Liver (tissue), 9 donors: Measurements from ENCODE around the gene TEX19. TPM values are rescaled to one million over a fixed set of nuclear protein-coding genes. Genes with fewer than 3 reads are reported as not detected.

Experiments
- DNase-seq: peaks from one replicate; pipeline ENCODE4 v3.0.0-alpha.2; 2017; ENCODE audit warnings: low spot score
- H3K27ac ChIP-seq, 2 donors: one replicate each; pipeline ENCODE4 v1.7.0; 2013; ENCODE audit warnings: inconsistent platforms in 2 of 2, low read length in 2 of 2, control low read depth in 1 of 2, low read depth in 1 of 2, mild to moderate bottlenecking in 1 of 2
- H3K27me3 ChIP-seq, 4 donors: one replicate each; pipeline versions ENCODE4 v1.6.1 to v1.7.0; 2013; ENCODE audit warnings: low read length in 3 of 4, inconsistent platforms in 1 of 4, mild to moderate bottlenecking in 1 of 4, moderate library complexity in 1 of 4; ENCODE audit not compliant: control insufficient read depth in 4 of 4, insufficient read depth in 4 of 4
- H3K36me3 ChIP-seq, 4 donors: one replicate each; pipeline versions ENCODE4 v1.6.1 to v1.7.0; 2013; ENCODE audit warnings: low read length in 3 of 4, mild to moderate bottlenecking in 3 of 4, low read depth in 1 of 4, moderate library complexity in 1 of 4; ENCODE audit not compliant: control insufficient read depth in 4 of 4, insufficient read depth in 3 of 4
- H3K4me1 ChIP-seq, 4 donors: one replicate each; pipeline versions ENCODE4 v1.6.1 to v1.7.0; 2013; ENCODE audit warnings: low read length in 3 of 4, mild to moderate bottlenecking in 3 of 4, moderate library complexity in 1 of 4; ENCODE audit not compliant: control insufficient read depth in 4 of 4, insufficient read depth in 4 of 4
- H3K4me3 ChIP-seq, 3 donors: one replicate each; pipeline versions ENCODE4 v1.6.1 to v1.7.0; 2013; ENCODE audit warnings: low read length in 3 of 3, control low read depth in 1 of 3, low read depth in 1 of 3, mild to moderate bottlenecking in 1 of 3
- H3K9ac ChIP-seq, 2 donors: one replicate each; pipeline ENCODE4 v1.7.0; 2013; ENCODE audit warnings: low read length in 2 of 2, mild to moderate bottlenecking in 2 of 2, moderate library complexity in 2 of 2, control low read depth in 1 of 2, low read depth in 1 of 2
- H3K9me3 ChIP-seq, 4 donors: one replicate each; pipeline versions ENCODE4 v1.6.1 to v1.7.0; 2013; ENCODE audit warnings: low read length in 3 of 4; ENCODE audit not compliant: control insufficient read depth in 4 of 4
- EGR1 ChIP-seq, 2 donors: IDR thresholded peaks; 2 replicates each; pipeline ENCODE4 v1.6.1; 2016 to 2018; ENCODE audit warnings: antibody characterized with exemption in 2 of 2, low read depth in 2 of 2
- FOXA1 ChIP-seq: IDR thresholded peaks from 2 replicates; pipeline ENCODE4 v1.6.1; 2016; ENCODE audit warnings: antibody characterized with exemption
- GABPA ChIP-seq, 2 donors: IDR thresholded peaks in 1 of 2; conservative IDR thresholded peaks in 1 of 2; 2 replicates each; pipeline ENCODE4 v1.6.1; 2016; ENCODE audit warnings: antibody characterized with exemption in 2 of 2, mild to moderate bottlenecking in 1 of 2, moderate library complexity in 1 of 2
- HNF4A ChIP-seq, 2 donors: conservative IDR thresholded peaks; 2 replicates each; pipeline ENCODE4 v1.6.1; 2016; ENCODE audit warnings: antibody characterized with exemption in 2 of 2, mild to moderate bottlenecking in 2 of 2
- NR2F2 ChIP-seq: IDR thresholded peaks from 2 replicates; pipeline ENCODE4 v1.6.1; 2016; ENCODE audit warnings: antibody characterized with exemption
- RAD21 ChIP-seq, 2 donors: IDR thresholded peaks; 2 replicates each; pipeline ENCODE4 v1.6.1; 2016; ENCODE audit warnings: antibody characterized with exemption in 2 of 2, mild to moderate bottlenecking in 2 of 2
- RXRA ChIP-seq, 2 donors: IDR thresholded peaks; 2 replicates each; pipeline ENCODE4 v1.6.1; 2017 to 2018; ENCODE audit warnings: antibody characterized with exemption in 2 of 2, mild to moderate bottlenecking in 1 of 2
- SP1 ChIP-seq: IDR thresholded peaks from 2 replicates; pipeline ENCODE4 v1.6.1; 2018; ENCODE audit warnings: antibody characterized with exemption, mild to moderate bottlenecking
- TAF1 ChIP-seq: conservative IDR thresholded peaks from 2 replicates; pipeline ENCODE4 v1.6.1; 2016; ENCODE audit warnings: antibody characterized with exemption, mild to moderate bottlenecking
- YY1 ChIP-seq: IDR thresholded peaks from 2 replicates; pipeline ENCODE4 v1.6.1; 2016; ENCODE audit warnings: antibody characterized with exemption, mild to moderate bottlenecking
- WGBS: extraction: QIAGEN DNeasy Blood & Tissue Kit; methylation state at CpG from one replicate; pipeline ENCODE4 v1.1.7; 2013; 5-methylcytosine and 5-hydroxymethylcytosine counted together
- polyA plus RNA-seq, 2 donors: library from polyadenylated mRNA; stranded (reverse) in 1 of 2; unstranded in 1 of 2; fragments of 200-250 nt in 1 of 2; fragments of >200 nt in 1 of 2; fragmentation: Nextera tagmentation in 1 of 2; extraction: Ambion mirVana in 1 of 2; gene quantifications; one replicate each; pipeline versions ENCODE4 v1.2.1 to v1.2.3, GENCODE V29; 2013 to 2015
- total RNA-seq, 2 donors: library from RNA; depleted of rRNA; stranded (reverse); fragments of >200 nt; gene quantifications; one replicate each; pipeline ENCODE4 v1.2.3, GENCODE V29; 2014
- TF ChIP-seq, protein P1 (sequence below): IDR thresholded peaks from 2 replicates; pipeline ENCODE4 v1.6.1; 2016; ENCODE audit warnings: antibody characterized with exemption
- TF ChIP-seq, protein P2 (sequence below): IDR thresholded peaks from 2 replicates; pipeline ENCODE4 v1.6.1; 2016; ENCODE audit warnings: antibody characterized with exemption, mild to moderate bottlenecking
- TF ChIP-seq, protein P3 (sequence below): IDR thresholded peaks from 2 replicates; pipeline ENCODE4 v1.6.1; 2016; ENCODE audit warnings: antibody characterized with exemption
- TF ChIP-seq, protein P4 (sequence below): fragments of 150-350 bp; IDR thresholded peaks from 2 replicates; pipeline ENCODE4 v1.5.1; 2017; ENCODE audit warnings: improper control_type of control experiment, low read depth, low read length; ENCODE audit not compliant: missing input control
- donor health status: healthy.
- donor health status: healthy.
- donor health status: healthy.
- donor health status: healthy.
- donor health status: healthy.

The TEX19 gene
- total and polyA plus RNA-seq, 4 donors = 0.14 TPM; not detected in 3

DNA sequence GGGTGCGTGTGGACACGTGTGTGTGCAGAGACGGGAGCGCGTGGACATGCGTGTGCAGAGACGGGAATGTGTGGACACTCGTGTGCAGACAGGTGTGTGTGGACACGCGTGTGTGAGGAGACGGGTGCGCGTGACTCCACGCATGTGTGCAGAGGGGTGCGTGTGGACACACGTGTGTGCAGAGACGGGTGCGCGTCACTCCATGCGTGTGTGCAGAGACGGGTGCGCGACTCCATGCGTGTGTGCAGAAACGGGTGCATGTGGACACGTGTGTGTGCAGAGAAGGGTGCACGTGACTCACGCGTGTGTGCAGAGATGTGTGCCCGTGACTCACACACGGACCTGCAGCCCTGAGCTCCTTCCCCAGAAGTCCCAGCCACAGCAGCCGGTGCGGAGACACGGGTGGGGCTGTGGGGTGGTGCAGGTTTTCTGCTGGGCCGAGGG is 39.4 kb upstream of the TEX19 start:
- no peak for DNase-seq

DNA sequence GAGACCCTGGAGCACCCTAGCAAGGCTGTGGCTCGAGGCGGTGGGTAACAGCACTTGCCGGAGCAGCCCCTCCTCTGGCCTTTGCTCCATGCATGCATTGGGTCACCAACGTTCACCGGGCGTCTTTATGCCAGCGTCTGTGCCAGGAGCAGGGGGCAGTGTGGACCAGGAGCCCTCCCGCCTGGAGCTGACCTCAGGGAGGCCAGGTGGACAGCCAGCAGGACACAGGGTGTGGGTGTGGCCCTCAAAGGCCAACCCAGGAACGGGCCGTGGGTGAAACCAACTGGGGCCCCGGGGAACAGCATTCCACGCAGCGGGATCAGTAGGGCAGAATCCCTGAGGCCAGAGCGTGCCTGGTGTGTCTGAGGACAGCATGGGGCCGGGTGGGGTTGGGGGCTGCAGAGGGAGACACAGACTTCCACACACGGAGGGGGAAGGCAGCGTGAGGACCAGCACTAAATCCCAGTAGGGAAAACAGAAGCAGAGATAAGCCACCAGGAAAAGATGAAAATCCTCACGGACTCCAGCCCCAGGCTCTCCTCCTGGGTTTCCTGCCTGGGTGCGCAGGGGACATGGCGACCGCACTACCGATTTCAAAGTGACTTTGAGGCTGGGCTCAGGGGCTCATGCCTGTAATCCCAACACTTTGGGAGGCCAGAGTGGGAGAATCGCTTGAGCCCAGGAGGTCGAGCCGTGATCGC is 38.8 kb upstream of the TEX19 start:
- H3K9ac ChIP-seq = no peak overlapping the region
- TF ChIP-seq, protein P1, sequence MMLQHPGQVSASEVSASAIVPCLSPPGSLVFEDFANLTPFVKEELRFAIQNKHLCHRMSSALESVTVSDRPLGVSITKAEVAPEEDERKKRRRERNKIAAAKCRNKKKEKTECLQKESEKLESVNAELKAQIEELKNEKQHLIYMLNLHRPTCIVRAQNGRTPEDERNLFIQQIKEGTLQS = no peak
- TF ChIP-seq GABPA (IDR thresholded peaks at IDR 0.05 in 1 of 2, conservative IDR thresholded peaks at IDR 0.05 in 1 of 2) (no peak), SP1 (no peak), RXRA (IDR thresholded peaks at IDR 0.05) (no peak), NR2F2 (no peak), YY1 (no peak), FOXA1 (no peak), EGR1 (IDR thresholded peaks at IDR 0.05; ENCODE audit: low read depth in 2 of 2) (no peak), TAF1 (no peak), RAD21 (IDR thresholded peaks at IDR 0.05) (no peak)
- TF ChIP-seq, protein P2, sequence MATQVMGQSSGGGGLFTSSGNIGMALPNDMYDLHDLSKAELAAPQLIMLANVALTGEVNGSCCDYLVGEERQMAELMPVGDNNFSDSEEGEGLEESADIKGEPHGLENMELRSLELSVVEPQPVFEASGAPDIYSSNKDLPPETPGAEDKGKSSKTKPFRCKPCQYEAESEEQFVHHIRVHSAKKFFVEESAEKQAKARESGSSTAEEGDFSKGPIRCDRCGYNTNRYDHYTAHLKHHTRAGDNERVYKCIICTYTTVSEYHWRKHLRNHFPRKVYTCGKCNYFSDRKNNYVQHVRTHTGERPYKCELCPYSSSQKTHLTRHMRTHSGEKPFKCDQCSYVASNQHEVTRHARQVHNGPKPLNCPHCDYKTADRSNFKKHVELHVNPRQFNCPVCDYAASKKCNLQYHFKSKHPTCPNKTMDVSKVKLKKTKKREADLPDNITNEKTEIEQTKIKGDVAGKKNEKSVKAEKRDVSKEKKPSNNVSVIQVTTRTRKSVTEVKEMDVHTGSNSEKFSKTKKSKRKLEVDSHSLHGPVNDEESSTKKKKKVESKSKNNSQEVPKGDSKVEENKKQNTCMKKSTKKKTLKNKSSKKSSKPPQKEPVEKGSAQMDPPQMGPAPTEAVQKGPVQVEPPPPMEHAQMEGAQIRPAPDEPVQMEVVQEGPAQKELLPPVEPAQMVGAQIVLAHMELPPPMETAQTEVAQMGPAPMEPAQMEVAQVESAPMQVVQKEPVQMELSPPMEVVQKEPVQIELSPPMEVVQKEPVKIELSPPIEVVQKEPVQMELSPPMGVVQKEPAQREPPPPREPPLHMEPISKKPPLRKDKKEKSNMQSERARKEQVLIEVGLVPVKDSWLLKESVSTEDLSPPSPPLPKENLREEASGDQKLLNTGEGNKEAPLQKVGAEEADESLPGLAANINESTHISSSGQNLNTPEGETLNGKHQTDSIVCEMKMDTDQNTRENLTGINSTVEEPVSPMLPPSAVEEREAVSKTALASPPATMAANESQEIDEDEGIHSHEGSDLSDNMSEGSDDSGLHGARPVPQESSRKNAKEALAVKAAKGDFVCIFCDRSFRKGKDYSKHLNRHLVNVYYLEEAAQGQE = no peak
- TF ChIP-seq, protein P3, sequence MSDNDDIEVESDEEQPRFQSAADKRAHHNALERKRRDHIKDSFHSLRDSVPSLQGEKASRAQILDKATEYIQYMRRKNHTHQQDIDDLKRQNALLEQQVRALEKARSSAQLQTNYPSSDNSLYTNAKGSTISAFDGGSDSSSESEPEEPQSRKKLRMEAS = no peak

More for the DNA sequence above, 39.4 kb upstream of the TEX19 start:
- peaks cover 4 to 15% (median 9%) of the 10 kb centered on the region in 4 donors for H3K4me1 ChIP-seq
- H3K27me3 ChIP-seq = no peaks in the 10 kb centered on the region
- H3K36me3 ChIP-seq = peaks cover 0 to 1% (median 0%) of the 10 kb centered on the region in 4 donors
- no peak for TF ChIP-seq RXRA (IDR thresholded peaks at IDR 0.05)
- TF ChIP-seq, protein P4, sequence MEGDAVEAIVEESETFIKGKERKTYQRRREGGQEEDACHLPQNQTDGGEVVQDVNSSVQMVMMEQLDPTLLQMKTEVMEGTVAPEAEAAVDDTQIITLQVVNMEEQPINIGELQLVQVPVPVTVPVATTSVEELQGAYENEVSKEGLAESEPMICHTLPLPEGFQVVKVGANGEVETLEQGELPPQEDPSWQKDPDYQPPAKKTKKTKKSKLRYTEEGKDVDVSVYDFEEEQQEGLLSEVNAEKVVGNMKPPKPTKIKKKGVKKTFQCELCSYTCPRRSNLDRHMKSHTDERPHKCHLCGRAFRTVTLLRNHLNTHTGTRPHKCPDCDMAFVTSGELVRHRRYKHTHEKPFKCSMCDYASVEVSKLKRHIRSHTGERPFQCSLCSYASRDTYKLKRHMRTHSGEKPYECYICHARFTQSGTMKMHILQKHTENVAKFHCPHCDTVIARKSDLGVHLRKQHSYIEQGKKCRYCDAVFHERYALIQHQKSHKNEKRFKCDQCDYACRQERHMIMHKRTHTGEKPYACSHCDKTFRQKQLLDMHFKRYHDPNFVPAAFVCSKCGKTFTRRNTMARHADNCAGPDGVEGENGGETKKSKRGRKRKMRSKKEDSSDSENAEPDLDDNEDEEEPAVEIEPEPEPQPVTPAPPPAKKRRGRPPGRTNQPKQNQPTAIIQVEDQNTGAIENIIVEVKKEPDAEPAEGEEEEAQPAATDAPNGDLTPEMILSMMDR = no peak
- TF ChIP-seq TAF1 = no peak
- TF ChIP-seq HNF4A (conservative IDR thresholded peaks at IDR 0.05) = no peak
- no peak for TF ChIP-seq RAD21 (IDR thresholded peaks at IDR 0.05)
- TF ChIP-seq, protein P2 = no peak
- TF ChIP-seq YY1 = no peak
- TF ChIP-seq, protein P3 = no peak
- no peak for TF ChIP-seq NR2F2
- no peak overlapping the region for H3K4me3 ChIP-seq
- no peak overlapping the region for H3K27ac ChIP-seq
- H3K9me3 ChIP-seq = no peaks in the 10 kb centered on the region
- H3K9ac ChIP-seq = no peak overlapping the region
- 93% methylated on average over 35 of the region's 35 CpGs for WGBS

More for the DNA sequence above, 38.8 kb upstream of the TEX19 start:
- 64% methylated on average over 26 of the region's 26 CpGs for WGBS
- Histone ChIP-seq H3K9me3 (no peaks in the 10 kb centered on the region), H3K4me3 (no peak overlapping the region), H3K4me1 (peaks cover 7 to 20% (median 13%) of the 10 kb centered on the region in 4 donors), H3K27me3 (no peaks in the 10 kb centered on the region), H3K27ac (no peak overlapping the region), H3K36me3 (peaks cover 0 to 1% (median 0%) of the 10 kb centered on the region in 4 donors)
- DNase-seq = no peak
